Colonic mucosa (tissue), 4 donors: Measurements from ENCODE around the gene FBXO42. TPM values are rescaled to one million over a fixed set of nuclear protein-coding genes. Genes with fewer than 3 reads are reported as not detected.

Source experiments
- DNase-seq: peaks from one replicate; pipeline ENCODE4 v3.0.0-alpha.2; 2020
- H3K27ac ChIP-seq: fragments of 200-600 bp; one replicate; pipeline ENCODE4 v1.8.0; 2021
- H3K27me3 ChIP-seq: fragments of 200-600 bp; one replicate; pipeline ENCODE4 v1.8.0; 2021
- H3K36me3 ChIP-seq: fragments of 200-600 bp; one replicate; pipeline ENCODE4 v1.8.0; 2021
- H3K4me1 ChIP-seq: fragments of 200-600 bp; one replicate; pipeline ENCODE4 v1.8.0; 2021; ENCODE audit warnings: mild to moderate bottlenecking
- H3K4me3 ChIP-seq: fragments of 200-600 bp; one replicate; pipeline ENCODE4 v1.8.0; 2021
- H3K9ac ChIP-seq, 2 donors: one replicate each; pipeline ENCODE4 v1.7.0; 2013; ENCODE audit warnings: control low read depth in 2 of 2, low read depth in 2 of 2, low read length in 2 of 2
- H3K9me3 ChIP-seq: fragments of 200-600 bp; one replicate; pipeline ENCODE4 v1.8.0; 2021
- intact Hi-C: fragments of 100-400 bp; cut with DNase I; formaldehyde crosslinking; loops from one replicate; pipeline ENCODE4 v1.14.1; 2022
- total RNA-seq, 2 donors: library from RNA; stranded (reverse); fragmentation: NEBNext Ultra II Directional in 1 of 2; extraction: Animal tissue kit (Norgen Biotek cat#: 25700) in 1 of 2; gene quantifications; one replicate each; pipeline ENCODE4 v1.2.1, GENCODE V29; 2021
- TF ChIP-seq, protein P1 (sequence below): fragments of 200-600 bp; IDR thresholded peaks from one replicate; pipeline ENCODE4 v1.8.0; 2022; ENCODE audit warnings: antibody characterized with exemption, mild to moderate bottlenecking
- donor health status: healthy.
- donor health status: DM: no; HTN: no; CAD: no.
- donor health status: DM: no; HTN: no; CAD: no.

Gene FBXO42
- total RNA-seq, result 10 to 100 TPM; 15.0 to 17.8 TPM

DNA sequence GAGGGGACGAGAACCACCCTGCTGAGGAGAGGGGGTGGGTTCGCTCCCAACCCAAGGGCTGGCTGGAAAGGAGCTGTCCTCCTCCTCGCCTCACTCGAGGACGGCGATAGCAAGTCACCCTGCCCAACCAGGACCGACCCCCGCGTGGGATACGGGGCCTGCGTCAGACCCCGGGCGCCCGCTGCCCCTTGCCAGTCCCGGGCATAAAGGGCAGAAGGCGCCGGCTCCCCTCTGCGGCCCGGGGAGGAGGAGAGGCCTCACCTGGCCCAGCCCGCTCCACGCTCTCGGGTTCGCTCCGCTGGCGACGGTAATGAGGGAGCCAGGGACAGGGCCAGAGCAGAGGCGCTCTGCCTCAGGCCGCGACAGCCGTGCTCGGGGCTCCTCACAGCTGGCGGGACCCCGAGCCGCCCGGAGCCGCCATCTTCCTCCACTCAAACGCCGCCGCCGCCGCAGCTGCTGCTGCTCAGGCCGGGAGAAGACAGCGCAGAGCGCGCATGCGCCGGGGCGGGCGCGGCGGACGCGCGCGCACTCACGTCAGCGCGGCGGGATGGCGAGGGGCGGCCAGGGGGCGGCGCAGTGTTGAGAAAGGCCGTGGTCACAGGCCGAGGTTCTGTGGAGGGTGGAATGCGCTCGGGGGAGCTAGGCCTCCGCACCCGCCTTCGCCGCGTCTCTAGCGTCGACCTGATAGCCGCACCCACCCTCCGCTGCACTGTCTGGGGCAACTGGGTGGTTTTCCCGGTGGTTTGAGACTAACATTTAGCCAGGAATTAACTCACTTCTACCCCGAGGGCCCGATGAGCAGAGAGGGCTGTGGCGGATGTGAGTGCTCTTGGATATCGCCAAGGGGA lies at the start of gene FBXO42:
Gene FBXO42 (minus strand): TSS at position 487 of the 848 bp plus-strand sequence. CDS start 37,062 bp downstream, outside the sequence.
- no peaks in the 10 kb centered on the region for H3K27me3 ChIP-seq
- peak; percentile 91 for DNase-seq
- intact Hi-C loops, result loop anchor here (10.0 kb wide), 1 partner anchor 97 kb away; no protein-coding TSS in a partner anchor

DNA sequence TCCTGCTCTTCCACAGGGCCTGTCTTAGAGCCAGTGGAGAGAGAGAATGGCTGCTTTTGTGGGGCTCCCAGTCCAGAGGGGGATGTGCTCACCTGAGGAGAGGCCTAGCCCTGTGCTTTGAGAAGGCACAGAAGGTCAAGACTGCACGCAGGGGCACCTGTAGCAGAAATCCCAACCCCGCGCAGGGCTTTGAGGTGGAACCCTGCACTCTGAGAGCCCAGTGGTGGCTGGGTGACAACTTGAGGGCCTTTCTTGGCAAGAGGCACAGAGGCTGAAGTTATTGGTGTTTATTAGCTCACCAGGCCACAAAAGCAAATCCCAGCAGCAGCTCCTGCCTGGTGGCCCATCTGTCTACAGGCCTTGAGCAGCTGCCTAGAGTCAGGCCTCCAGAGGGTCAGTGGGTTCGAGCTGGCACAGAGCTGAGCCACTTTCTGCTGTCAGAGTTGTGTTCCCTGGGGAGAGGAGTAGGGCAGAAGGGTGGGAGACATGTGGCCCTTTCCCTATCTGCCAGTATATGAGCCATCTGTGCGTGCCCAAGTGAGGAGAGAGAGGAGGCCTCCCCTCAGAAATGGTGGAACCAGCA lies 46.2 kb upstream of the FBXO42 start:
- H3K36me3 ChIP-seq, result no peaks in the 10 kb centered on the region
- no peak for DNase-seq
- H3K9me3 ChIP-seq, result no peaks in the 10 kb centered on the region
- intact Hi-C loops, result no loop called here
- no peaks in the 10 kb centered on the region for H3K27me3 ChIP-seq
- no peaks in the 10 kb centered on the region for H3K4me1 ChIP-seq
- TF ChIP-seq, protein P1, sequence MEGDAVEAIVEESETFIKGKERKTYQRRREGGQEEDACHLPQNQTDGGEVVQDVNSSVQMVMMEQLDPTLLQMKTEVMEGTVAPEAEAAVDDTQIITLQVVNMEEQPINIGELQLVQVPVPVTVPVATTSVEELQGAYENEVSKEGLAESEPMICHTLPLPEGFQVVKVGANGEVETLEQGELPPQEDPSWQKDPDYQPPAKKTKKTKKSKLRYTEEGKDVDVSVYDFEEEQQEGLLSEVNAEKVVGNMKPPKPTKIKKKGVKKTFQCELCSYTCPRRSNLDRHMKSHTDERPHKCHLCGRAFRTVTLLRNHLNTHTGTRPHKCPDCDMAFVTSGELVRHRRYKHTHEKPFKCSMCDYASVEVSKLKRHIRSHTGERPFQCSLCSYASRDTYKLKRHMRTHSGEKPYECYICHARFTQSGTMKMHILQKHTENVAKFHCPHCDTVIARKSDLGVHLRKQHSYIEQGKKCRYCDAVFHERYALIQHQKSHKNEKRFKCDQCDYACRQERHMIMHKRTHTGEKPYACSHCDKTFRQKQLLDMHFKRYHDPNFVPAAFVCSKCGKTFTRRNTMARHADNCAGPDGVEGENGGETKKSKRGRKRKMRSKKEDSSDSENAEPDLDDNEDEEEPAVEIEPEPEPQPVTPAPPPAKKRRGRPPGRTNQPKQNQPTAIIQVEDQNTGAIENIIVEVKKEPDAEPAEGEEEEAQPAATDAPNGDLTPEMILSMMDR, result no peak
- no peak overlapping the region for H3K27ac ChIP-seq
- no peak overlapping the region for H3K9ac ChIP-seq
- H3K4me3 ChIP-seq, result no peak overlapping the region

More for the DNA sequence above, at the start of gene FBXO42:
- no peaks in the 10 kb centered on the region for H3K36me3 ChIP-seq
- peak within 1 kb of the TSS; percentile 85 for H3K27ac ChIP-seq
- no peaks in the 10 kb centered on the region for H3K9me3 ChIP-seq
- peaks cover 4% of the 10 kb centered on the region for H3K4me1 ChIP-seq
- H3K4me3 ChIP-seq, result peak within 1 kb of the TSS; percentile 93
- peak within 1 kb of the TSS; percentile 95 to 97 for H3K9ac ChIP-seq
- TF ChIP-seq, protein P1, result peak; percentile 46

DNA sequence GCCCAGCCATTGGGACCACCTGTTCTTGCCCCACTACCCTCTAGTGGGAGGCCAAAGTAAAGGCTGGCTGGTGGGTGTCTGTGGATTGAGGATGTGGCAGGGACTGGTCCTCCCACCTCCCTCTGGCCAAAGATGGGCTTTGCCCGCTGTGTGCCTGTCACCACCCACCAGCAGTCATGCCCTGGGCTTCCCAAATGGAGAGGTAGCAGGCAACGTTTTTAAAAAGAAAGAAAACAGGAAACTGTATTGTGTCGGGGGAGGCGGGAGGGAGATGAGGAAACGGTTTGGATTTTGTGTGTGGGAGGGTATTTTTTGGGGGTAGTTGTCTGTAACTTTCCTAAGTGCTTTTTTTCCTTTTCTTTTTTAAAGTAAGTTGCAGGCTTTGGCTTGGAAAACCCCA lies 44.8 kb upstream of the FBXO42 start:
- H3K27ac ChIP-seq, result no peak overlapping the region
- intact Hi-C loops, result no loop called here
- no peaks in the 10 kb centered on the region for H3K4me1 ChIP-seq
- H3K4me3 ChIP-seq, result no peak overlapping the region
- no peaks in the 10 kb centered on the region for H3K9me3 ChIP-seq
- H3K27me3 ChIP-seq, result no peaks in the 10 kb centered on the region
- H3K36me3 ChIP-seq, result no peaks in the 10 kb centered on the region
- TF ChIP-seq, protein P1, result no peak
- no peak for DNase-seq
- H3K9ac ChIP-seq, result no peak overlapping the region

DNA sequence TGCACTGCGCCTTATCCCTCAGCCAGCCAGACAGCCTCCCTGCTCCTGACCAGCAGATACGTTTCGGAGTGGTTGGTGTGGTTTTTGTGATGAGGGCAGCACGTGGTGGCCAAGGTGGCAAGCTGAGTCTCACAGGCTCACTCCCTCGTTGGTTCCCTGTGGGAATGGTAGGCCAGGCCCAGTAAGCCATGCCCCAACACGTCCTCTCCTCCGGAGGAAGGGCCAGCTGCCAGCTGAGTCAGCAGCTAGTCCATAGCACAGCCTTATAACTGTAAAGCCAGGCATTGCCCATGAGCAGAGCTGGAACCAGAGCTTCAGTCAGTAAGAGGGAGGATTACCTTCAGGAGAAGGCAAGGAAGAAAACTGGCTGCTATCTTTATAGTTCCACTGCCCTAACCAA lies 44.3 kb upstream of the FBXO42 start:
- Histone ChIP-seq H3K36me3 (no peaks in the 10 kb centered on the region), H3K4me1 (no peaks in the 10 kb centered on the region), H3K27ac (no peak overlapping the region), H3K9ac (no peak overlapping the region), H3K9me3 (no peaks in the 10 kb centered on the region), H3K27me3 (no peaks in the 10 kb centered on the region), H3K4me3 (no peak overlapping the region)
- TF ChIP-seq, protein P1, result no peak
- no peak for DNase-seq
- intact Hi-C loops, result no loop called here

DNA sequence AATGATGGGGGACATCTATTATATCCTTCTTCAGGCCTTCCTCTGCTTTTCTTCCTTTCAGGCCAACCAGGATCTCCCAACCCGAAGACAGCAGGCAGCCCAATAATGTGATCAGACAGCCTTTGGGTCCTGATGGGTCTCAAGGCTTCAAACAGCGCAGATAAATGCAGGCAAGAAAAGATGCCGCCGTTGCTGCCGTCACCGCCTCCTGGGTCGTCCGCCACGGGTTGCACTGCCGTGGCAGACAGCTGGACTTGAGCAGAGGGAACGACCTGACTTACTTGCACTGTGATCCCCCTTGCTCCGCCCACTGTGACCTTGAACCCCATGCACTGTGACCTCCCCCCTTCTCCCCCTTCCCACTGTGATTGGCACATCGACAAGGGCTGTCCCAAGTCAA lies 42.7 kb upstream of the FBXO42 start:
- no peaks in the 10 kb centered on the region for H3K9me3 ChIP-seq
- no peak overlapping the region for H3K4me3 ChIP-seq
- H3K27me3 ChIP-seq, result no peaks in the 10 kb centered on the region
- DNase-seq, result no peak
- H3K36me3 ChIP-seq, result no peaks in the 10 kb centered on the region
- intact Hi-C loops, result no loop called here
- TF ChIP-seq, protein P1, result no peak
- H3K4me1 ChIP-seq, result no peaks in the 10 kb centered on the region
- no peak overlapping the region for H3K27ac ChIP-seq
- no peak overlapping the region for H3K9ac ChIP-seq
